Peyer's patch (tissue), 4 donors: ENCODE data around the gene ZNF496. TPM values are rescaled to one million over a fixed set of nuclear protein-coding genes. Genes with fewer than 3 reads are reported as not detected.

Experiments
- DNase-seq, 3 donors: peaks; one replicate each; pipeline ENCODE4 v3.0.0-alpha.2; 2017 to 2019
- H3K27ac ChIP-seq, 4 donors: fragments of 200-600 bp; sonication (generic); one replicate each; pipeline ENCODE4 v1.5.1; 2016 to 2019
- H3K27me3 ChIP-seq, 2 donors: fragments of 200-600 bp; sonication (generic); one replicate each; pipeline ENCODE4 v1.5.1; 2019
- H3K36me3 ChIP-seq, 3 donors: fragments of 200-600 bp; sonication (generic); one replicate each; pipeline ENCODE4 v1.5.1; 2016 to 2019
- H3K4me1 ChIP-seq, 4 donors: fragments of 200-600 bp; sonication (generic); one replicate each; pipeline ENCODE4 v1.5.1; 2016 to 2019
- H3K4me3 ChIP-seq, 4 donors: fragments of 200-600 bp; sonication (generic); 1 replicate in 3 of 4; 2 replicates in 1 of 4; pipeline ENCODE4 v1.5.1; 2016 to 2019; ENCODE audit warnings: mild to moderate bottlenecking in 1 of 4
- H3K9me3 ChIP-seq, 4 donors: fragments of 200-600 bp; sonication (generic); one replicate each; pipeline ENCODE4 v1.5.1; 2016 to 2019; ENCODE audit warnings: mild to moderate bottlenecking in 1 of 4
- POLR2A ChIP-seq, 2 donors: fragments of 450-650 bp; IDR thresholded peaks; one replicate each; pipeline ENCODE4 v1.5.1; 2017; ENCODE audit warnings: antibody characterized with exemption in 2 of 2, mild to moderate bottlenecking in 2 of 2, moderate library complexity in 2 of 2
- small RNA-seq, 2 donors: library from RNA; depleted of rRNA; stranded (forward); fragments of <200 nt; gene quantifications; one replicate each; pipeline ENCODE3, GENCODE V24; 2016
- total RNA-seq, 4 donors: library from RNA; depleted of rRNA; stranded (reverse); fragments of >200 nt; gene quantifications; one replicate each; pipeline ENCODE4 v1.1.0, GENCODE V29; 2016
- TF ChIP-seq, protein P1 (sequence below), 6 experiments: fragments of 450-650 bp in 4 of 6; fragments of 200-600 bp in 2 of 6; sonication (generic) in 1 of 6; IDR thresholded peaks; one replicate each; pipeline ENCODE4 v1.5.1; 2017 to 2019; ENCODE audit warnings: antibody characterized with exemption in 6 of 6, mild to moderate bottlenecking in 3 of 6, moderate library complexity in 1 of 6

Gene ZNF496
- total RNA-seq, 4 donors from 2014 or later: 8.2 to 31.4 (median 23.5) TPM

- Histone ChIP-seq H3K4me1 (no peaks in the 10 kb centered on the region), H3K36me3 (no peaks in the 10 kb centered on the region), H3K27ac (no peak overlapping the region), H3K27me3 (no peaks in the 10 kb centered on the region), H3K9me3 (peaks cover 0 to 5% (median 0%) of the 10 kb centered on the region in 4 donors), H3K4me3 (no peak overlapping the region)
- DNase-seq: no peak
- TF ChIP-seq, protein P1, sequence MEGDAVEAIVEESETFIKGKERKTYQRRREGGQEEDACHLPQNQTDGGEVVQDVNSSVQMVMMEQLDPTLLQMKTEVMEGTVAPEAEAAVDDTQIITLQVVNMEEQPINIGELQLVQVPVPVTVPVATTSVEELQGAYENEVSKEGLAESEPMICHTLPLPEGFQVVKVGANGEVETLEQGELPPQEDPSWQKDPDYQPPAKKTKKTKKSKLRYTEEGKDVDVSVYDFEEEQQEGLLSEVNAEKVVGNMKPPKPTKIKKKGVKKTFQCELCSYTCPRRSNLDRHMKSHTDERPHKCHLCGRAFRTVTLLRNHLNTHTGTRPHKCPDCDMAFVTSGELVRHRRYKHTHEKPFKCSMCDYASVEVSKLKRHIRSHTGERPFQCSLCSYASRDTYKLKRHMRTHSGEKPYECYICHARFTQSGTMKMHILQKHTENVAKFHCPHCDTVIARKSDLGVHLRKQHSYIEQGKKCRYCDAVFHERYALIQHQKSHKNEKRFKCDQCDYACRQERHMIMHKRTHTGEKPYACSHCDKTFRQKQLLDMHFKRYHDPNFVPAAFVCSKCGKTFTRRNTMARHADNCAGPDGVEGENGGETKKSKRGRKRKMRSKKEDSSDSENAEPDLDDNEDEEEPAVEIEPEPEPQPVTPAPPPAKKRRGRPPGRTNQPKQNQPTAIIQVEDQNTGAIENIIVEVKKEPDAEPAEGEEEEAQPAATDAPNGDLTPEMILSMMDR (IDR thresholded peaks at IDR 0.05): no peak
- TF ChIP-seq POLR2A (IDR thresholded peaks at IDR 0.05): no peak
These were observed 84.1 kb downstream of the ZNF496 start for GRCh38 chr1:247247568-247247967.

Small RNA genes lying within 50 kb of the gene (small RNA-seq; reads per million reads assigned to genes)
- 0 reads per million in 2 donors for gene RF00019

Other genes with a start within 250 kb of the ZNF496 start
- gene ZNF669, start 227.5 kb downstream of the ZNF496 start, total RNA-seq: 1 to 10 TPM; 2.3 to 5.8 (median 2.7) TPM
- 10 to 100 TPM; 21.1 to 66.0 (median 34.7) TPM for gene ZNF124, start 159.8 kb downstream of the ZNF496 start, total RNA-seq
- gene VN1R5, start 75.8 kb downstream of the ZNF496 start, total RNA-seq: not detected
- 1 to 10 TPM in 1 of 4 donors, under 1 TPM in 2, not detected in 1; 0.47 to 9.1 (median 0.67) TPM for gene NLRP3, start 84.3 kb upstream of the ZNF496 start, total RNA-seq
- gene OR2B11, start 126.2 kb upstream of the ZNF496 start, total RNA-seq: not detected
- not detected for gene OR2C3, start 204.6 kb upstream of the ZNF496 start, total RNA-seq
- 1 to 10 TPM in 1 of 4 donors, under 1 TPM in 3; 0.18 to 1.7 (median 0.41) TPM for gene GCSAML, start 217.3 kb upstream of the ZNF496 start, total RNA-seq